Vagina (tissue), 2 donors: ENCODE measurements around the gene CST9L.

Experiments used
- CTCF ChIP-seq, 3 experiments: fragments of 450-650 bp in 2 of 3; fragments of 200-600 bp in 1 of 3; sonication (generic) in 1 of 3; IDR thresholded peaks; one replicate each; pipeline ENCODE4 v1.5.1; 2017 to 2019; ENCODE audit warnings: antibody characterized with exemption in 3 of 3, mild to moderate bottlenecking in 2 of 3, moderate library complexity in 2 of 3
- POLR2A ChIP-seq, 2 donors: fragments of 450-650 bp; IDR thresholded peaks; one replicate each; pipeline ENCODE4 v1.6.1; 2017; ENCODE audit warnings: antibody characterized with exemption in 2 of 2, mild to moderate bottlenecking in 2 of 2, moderate library complexity in 2 of 2

GRCh38 chr20:23533161-23533560, 35.1 kb downstream of the CST9L start:
- TF ChIP-seq CTCF (IDR thresholded peaks at IDR 0.05) (no peak), POLR2A (IDR thresholded peaks at IDR 0.05) (no peak)
